ENCODE results near the gene NPLOC4.

The NPLOC4 gene

GRCh38 chr17:81528651-81529436 is 108.1 kb downstream of the NPLOC4 start:
- DNase-seq, result no peak

GRCh38 chr17:81528384-81528650 is 108.6 kb downstream of the NPLOC4 start:
- DNase-seq, result no peak

GRCh38 chr17:81527591-81528383 is 109.1 kb downstream of the NPLOC4 start, which contains the start of gene FSCN2:
TSS of gene FSCN2 (plus strand) at chr17:81528377. CDS start at chr17:81528532, 155 bp downstream.
- no peak for DNase-seq

GRCh38 chr17:81526662-81527571 is 110.0 kb downstream of the NPLOC4 start:
- no peak for DNase-seq

- no peak for DNase-seq
Measured at GRCh38 chr17:81524865-81525159, 112.1 kb downstream of the NPLOC4 start.

GRCh38 chr17:81524039-81524864 is 112.7 kb downstream of the NPLOC4 start:
- no peak for DNase-seq

GRCh38 chr17:81523402-81524038 is 113.4 kb downstream of the NPLOC4 start:
- DNase-seq, result no peak

GRCh38 chr17:81522491-81523401 is 114.2 kb downstream of the NPLOC4 start:
- no peak for DNase-seq

GRCh38 chr17:81520021-81520901 is 116.7 kb downstream of the NPLOC4 start:
- no peak for DNase-seq

GRCh38 chr17:81519284-81520020 is 117.5 kb downstream of the NPLOC4 start:
- DNase-seq, result no peak

GRCh38 chr17:81518785-81519283 is 118.1 kb downstream of the NPLOC4 start:
- no peak for DNase-seq

- DNase-seq, result no peak
Measured at GRCh38 chr17:81518113-81518784, 118.7 kb downstream of the NPLOC4 start.

- DNase-seq, result no peak
Measured at GRCh38 chr17:81517339-81518112, 119.4 kb downstream of the NPLOC4 start.

- DNase-seq, result no peak
Measured at GRCh38 chr17:81517009-81517338, 119.9 kb downstream of the NPLOC4 start.

- DNase-seq, result no peak
Measured at GRCh38 chr17:81516439-81516838, 120.5 kb downstream of the NPLOC4 start.

GRCh38 chr17:81515530-81516041 is 121.3 kb downstream of the NPLOC4 start:
- no peak for DNase-seq
